ENCODE measurements around the gene DDX60. TPM values are rescaled to one million over a fixed set of nuclear protein-coding genes. Genes with fewer than 3 reads are reported as not detected.

The DDX60 gene, protein sequence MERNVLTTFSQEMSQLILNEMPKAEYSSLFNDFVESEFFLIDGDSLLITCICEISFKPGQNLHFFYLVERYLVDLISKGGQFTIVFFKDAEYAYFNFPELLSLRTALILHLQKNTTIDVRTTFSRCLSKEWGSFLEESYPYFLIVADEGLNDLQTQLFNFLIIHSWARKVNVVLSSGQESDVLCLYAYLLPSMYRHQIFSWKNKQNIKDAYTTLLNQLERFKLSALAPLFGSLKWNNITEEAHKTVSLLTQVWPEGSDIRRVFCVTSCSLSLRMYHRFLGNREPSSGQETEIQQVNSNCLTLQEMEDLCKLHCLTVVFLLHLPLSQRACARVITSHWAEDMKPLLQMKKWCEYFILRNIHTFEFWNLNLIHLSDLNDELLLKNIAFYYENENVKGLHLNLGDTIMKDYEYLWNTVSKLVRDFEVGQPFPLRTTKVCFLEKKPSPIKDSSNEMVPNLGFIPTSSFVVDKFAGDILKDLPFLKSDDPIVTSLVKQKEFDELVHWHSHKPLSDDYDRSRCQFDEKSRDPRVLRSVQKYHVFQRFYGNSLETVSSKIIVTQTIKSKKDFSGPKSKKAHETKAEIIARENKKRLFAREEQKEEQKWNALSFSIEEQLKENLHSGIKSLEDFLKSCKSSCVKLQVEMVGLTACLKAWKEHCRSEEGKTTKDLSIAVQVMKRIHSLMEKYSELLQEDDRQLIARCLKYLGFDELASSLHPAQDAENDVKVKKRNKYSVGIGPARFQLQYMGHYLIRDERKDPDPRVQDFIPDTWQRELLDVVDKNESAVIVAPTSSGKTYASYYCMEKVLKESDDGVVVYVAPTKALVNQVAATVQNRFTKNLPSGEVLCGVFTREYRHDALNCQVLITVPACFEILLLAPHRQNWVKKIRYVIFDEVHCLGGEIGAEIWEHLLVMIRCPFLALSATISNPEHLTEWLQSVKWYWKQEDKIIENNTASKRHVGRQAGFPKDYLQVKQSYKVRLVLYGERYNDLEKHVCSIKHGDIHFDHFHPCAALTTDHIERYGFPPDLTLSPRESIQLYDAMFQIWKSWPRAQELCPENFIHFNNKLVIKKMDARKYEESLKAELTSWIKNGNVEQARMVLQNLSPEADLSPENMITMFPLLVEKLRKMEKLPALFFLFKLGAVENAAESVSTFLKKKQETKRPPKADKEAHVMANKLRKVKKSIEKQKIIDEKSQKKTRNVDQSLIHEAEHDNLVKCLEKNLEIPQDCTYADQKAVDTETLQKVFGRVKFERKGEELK (N-terminal part only)
- not detected in 2 replicates for polyA plus RNA-seq
- not detected in 2 replicates for polyA minus RNA-seq

DNA sequence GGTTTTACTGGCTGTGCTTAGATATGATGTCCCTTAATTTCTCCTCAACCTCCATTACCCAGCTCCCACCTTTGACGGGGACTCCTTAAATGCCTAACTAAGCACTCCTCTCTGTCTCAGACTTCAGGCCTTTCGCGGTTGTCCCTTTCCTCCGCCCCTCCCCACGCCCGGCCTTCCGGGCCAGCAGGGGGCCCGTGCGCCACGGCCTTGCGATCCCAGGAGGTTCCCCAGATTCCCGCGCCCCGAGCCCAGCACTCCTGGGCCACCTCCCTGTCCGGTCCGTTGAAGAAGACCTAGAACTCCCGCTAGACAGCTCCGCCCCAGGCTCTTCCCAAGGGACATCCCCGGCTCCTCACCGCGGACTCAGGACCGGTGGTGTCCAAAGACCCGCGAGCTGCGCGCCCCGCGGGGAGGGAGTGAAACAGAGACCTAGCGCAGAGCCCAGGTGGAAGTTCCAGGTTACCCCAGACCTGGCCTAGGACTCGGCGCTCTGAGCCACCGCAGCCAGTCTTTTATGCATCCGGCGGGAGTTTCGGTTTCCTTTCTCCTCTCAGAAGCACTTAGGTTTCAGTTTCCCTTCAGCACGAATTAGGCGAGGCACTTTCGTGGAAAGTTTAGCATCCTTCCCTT is at the start of gene DDX60:
Gene DDX60 (minus strand): TSS at position 487 of the 630 bp plus-strand sequence. CDS start 7,493 bp downstream, outside the sequence.
- TF ChIP-seq RAD21 (conservative IDR thresholded peaks at IDR 0.05) (no peak), SMC3 (conservative IDR thresholded peaks at IDR 0.05; ENCODE audit: poor library complexity) (no peak), POLR2AphosphoS5 (IDR thresholded peaks at IDR 0.05) (no peak), EP300 (conservative IDR thresholded peaks at IDR 0.05; ENCODE audit: poor library complexity, severe bottlenecking) (no peak), MXI1 (conservative IDR thresholded peaks at IDR 0.05; ENCODE audit: poor library complexity, severe bottlenecking) (no peak), TAF1 (IDR thresholded peaks at IDR 0.05; ENCODE audit: low read depth) (no peak), EZH2 (IDR thresholded peaks at IDR 0.05; ENCODE audit: borderline replicate concordance, insufficient read depth, low read length, poor library complexity, severe bottlenecking) (no peak)
- TF ChIP-seq, protein P1, sequence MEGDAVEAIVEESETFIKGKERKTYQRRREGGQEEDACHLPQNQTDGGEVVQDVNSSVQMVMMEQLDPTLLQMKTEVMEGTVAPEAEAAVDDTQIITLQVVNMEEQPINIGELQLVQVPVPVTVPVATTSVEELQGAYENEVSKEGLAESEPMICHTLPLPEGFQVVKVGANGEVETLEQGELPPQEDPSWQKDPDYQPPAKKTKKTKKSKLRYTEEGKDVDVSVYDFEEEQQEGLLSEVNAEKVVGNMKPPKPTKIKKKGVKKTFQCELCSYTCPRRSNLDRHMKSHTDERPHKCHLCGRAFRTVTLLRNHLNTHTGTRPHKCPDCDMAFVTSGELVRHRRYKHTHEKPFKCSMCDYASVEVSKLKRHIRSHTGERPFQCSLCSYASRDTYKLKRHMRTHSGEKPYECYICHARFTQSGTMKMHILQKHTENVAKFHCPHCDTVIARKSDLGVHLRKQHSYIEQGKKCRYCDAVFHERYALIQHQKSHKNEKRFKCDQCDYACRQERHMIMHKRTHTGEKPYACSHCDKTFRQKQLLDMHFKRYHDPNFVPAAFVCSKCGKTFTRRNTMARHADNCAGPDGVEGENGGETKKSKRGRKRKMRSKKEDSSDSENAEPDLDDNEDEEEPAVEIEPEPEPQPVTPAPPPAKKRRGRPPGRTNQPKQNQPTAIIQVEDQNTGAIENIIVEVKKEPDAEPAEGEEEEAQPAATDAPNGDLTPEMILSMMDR (IDR thresholded peaks at IDR 0.05; ENCODE audit: poor library complexity, severe bottlenecking): no peak
- TF ChIP-seq, protein P2, sequence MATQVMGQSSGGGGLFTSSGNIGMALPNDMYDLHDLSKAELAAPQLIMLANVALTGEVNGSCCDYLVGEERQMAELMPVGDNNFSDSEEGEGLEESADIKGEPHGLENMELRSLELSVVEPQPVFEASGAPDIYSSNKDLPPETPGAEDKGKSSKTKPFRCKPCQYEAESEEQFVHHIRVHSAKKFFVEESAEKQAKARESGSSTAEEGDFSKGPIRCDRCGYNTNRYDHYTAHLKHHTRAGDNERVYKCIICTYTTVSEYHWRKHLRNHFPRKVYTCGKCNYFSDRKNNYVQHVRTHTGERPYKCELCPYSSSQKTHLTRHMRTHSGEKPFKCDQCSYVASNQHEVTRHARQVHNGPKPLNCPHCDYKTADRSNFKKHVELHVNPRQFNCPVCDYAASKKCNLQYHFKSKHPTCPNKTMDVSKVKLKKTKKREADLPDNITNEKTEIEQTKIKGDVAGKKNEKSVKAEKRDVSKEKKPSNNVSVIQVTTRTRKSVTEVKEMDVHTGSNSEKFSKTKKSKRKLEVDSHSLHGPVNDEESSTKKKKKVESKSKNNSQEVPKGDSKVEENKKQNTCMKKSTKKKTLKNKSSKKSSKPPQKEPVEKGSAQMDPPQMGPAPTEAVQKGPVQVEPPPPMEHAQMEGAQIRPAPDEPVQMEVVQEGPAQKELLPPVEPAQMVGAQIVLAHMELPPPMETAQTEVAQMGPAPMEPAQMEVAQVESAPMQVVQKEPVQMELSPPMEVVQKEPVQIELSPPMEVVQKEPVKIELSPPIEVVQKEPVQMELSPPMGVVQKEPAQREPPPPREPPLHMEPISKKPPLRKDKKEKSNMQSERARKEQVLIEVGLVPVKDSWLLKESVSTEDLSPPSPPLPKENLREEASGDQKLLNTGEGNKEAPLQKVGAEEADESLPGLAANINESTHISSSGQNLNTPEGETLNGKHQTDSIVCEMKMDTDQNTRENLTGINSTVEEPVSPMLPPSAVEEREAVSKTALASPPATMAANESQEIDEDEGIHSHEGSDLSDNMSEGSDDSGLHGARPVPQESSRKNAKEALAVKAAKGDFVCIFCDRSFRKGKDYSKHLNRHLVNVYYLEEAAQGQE (IDR thresholded peaks at IDR 0.05; ENCODE audit: borderline replicate concordance): no peak
- no peaks in the 10 kb centered on the region for H4K20me1 ChIP-seq (ENCODE audit: insufficient read depth)
- H3K79me2 ChIP-seq (replicated peaks; ENCODE audit: insufficient read depth, low read length): no peaks in the 10 kb centered on the region
- no peaks in the 10 kb centered on the region for H3K36me3 ChIP-seq (ENCODE audit: insufficient read depth, low read length)
- H3K27ac ChIP-seq (ENCODE audit: low read length): no peak within 1 kb of the TSS
- H3K4me3 ChIP-seq (ENCODE audit: low read length): peak within 1 kb of the TSS; percentile 49
- no peaks in the 10 kb centered on the region for H3F3A ChIP-seq (ENCODE audit: insufficient read depth, low read length, poor library complexity, severe bottlenecking)
- no peaks in the 10 kb centered on the region for H3K9me2 ChIP-seq (ENCODE audit: insufficient read depth, low read length)
- H3K4me2 ChIP-seq (ENCODE audit: low read length): no peak within 1 kb of the TSS
- no peak within 1 kb of the TSS for H3K9ac ChIP-seq (ENCODE audit: low read length)
- no peaks in the 10 kb centered on the region for H3K9me3 ChIP-seq (ENCODE audit: low read length)
- peaks cover 7% of the 10 kb centered on the region for H3K27me3 ChIP-seq (ENCODE audit: insufficient read depth, low read depth, low read length)
- no peak within 1 kb of the TSS for H2AFZ ChIP-seq (ENCODE audit: low read depth, low read length)

Data from neural cell (in vitro differentiated cells).